ENCODE measurements around the gene ATP2B3.
"Not testable (repeated sequence)": the region's sequence is repeated elsewhere in the genome, so short reads cannot be mapped to it uniquely, and the experiment has no call there.

Gene ATP2B3

DNA sequence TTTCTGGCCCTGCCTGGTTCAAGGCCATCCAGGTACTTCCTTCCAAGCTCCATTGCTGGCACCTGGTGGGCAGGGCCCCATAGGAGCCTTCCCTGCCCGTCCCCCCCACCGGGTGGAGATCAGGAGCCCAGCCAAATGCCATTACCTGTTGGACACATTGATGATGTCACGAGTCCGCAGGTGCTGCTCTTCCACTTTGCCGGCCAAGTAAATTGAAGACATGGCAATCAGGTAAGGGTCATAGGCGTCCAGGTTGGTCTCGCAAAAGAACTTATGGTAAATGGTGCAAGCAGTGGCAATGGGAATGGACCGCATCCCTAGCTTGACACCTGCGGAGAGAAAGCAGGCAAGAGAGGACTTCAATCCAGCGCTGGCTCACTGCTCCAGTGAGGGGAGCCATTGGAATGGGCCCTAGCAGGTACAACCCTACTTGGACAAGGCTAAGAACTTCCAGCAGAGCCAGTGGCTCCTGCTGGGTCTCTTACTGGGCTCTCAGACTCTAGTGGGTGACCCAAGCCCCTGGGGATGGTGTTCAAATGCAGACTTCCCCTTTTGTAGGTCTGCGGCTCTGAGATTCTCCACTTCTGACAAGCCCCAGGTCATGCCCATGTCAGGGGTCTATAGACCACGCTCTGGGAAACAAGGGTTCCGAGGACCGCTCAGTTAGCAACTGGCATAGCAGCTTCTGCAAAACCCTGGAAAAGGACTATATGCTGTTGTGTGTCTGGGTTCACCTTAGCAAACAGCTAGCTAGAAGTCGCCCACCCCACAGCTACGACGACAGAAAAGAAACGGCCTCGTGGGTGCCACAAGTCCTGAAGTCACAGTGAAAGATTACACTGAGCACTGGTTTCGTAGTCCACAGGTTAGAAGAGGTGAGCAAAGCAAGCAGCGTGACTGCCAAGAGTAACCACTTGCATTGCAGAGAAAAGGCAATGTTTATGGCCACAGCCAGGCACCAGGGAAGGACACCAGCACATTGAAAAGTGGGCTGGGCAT lies 78.7 kb downstream of the ATP2B3 start:
- no peak for DNase-seq (ENCODE audit: low spot score)

DNA sequence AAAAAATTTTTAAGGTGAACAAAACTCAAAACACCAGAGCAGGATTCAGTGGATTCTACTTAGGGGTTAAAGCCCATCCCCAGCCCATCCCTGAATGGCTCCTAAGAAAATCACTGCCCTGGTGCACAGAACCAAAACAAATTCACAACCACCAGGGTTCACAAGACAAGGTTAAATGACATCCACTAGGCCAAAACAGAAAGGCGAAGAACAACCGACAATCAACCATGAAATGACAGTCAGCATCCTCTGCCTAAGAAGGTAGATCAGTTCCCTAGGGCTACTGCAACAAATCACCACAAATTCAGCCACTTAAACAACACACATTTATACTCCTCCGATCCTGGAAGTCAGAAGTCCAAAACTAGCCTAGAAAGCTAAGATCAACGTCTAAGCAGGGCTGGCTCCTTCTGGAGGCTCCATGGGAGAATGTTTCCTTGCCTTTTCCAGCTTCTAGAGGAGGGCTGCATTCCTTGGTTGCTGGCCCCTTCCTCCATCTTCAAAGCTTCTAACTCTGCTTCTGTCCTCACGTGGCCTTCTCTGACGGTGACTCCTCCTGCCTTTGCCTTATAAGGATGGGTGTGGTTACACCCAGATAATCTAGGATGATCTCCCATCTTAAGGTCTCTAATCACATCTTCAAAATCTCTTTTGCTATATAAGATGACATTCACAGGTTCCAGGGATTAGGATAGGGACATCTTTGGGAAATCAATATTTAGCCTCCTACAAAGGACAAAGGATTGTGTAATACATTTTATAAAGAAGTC lies 79.7 kb downstream of the ATP2B3 start:
- no peak for DNase-seq (ENCODE audit: low spot score)

DNA sequence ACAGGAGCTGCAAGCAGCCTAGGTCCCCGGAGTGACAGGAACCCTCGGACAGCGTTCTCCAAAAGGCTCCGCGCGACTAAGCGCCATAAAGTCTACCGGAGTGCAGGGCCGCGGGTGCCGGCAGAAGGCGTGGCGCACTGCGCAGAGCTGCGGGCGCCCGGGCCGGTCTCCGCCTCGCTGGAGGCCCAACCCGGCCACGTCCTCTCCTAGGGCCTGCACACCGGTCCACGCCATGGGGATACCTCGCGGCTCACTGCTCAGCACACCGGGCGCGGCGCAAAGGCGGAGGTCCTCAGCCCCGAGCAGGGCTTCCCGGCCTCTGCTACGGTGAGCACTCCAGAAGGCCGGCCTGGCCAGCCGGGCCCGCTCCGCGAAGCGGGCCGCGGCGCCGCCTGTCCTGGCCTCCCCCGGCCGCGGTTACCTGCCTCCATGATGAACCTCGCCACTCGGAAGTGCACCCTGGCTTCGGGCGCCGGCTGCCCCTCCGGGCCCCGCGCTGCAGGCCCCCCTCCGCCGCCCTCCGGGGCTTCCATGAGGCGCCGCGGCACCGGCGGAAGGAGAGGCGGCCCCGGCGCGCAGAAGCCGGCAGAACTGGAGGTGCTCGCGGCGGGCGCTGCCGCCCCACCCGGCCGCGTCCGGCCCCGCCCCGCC lies 81.2 kb downstream of the ATP2B3 start, which contains the start of gene CCNQ:
TSS of gene CCNQ (minus strand) at position 599 of the 651 bp plus-strand sequence. CDS start at position 533, 66 bp downstream.
- DNase-seq (ENCODE audit: low spot score) = peak; percentile 1

DNA sequence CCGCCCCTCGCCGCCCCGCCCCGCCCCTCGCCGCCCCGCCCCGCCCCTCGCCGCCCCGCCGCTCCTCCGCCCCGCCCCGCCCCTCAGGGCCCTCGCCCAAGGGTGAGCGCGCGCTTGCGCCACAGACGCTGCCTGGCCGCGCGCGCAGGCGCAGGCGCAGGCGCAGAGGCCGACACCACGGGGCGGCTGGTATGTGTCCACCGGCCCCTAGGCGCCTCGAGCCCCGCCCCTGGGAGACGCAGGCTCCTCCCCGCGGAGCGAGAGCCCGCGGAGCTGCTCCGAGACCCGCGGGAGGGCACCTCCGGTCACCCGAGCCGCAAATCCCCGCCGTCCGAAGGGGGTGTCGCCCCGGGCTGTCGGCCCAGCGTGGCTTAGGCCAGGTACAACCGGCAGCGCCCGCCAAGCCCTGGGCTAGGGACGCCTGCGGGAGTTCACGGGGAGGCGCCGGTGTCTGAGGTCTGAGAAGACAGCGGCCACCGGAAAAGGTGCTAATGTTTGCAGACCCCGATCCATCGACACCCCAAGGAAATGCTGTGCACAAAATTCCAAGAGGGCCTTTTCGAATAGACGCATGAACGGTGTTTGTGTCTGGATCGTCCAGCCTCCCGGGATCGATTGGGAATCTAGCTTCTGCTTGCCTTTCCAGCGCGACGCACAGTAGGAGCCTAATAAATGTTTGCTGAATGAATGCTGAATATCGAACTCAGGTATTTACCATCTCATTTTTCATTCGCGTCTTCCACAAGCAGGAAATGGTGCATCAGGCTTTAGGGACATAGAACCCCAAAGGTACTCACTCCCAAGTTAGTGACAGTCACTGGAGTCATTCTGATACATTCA lies 82.0 kb downstream of the ATP2B3 start:
- DNase-seq (ENCODE audit: low spot score) = peak; percentile 83

DNA sequence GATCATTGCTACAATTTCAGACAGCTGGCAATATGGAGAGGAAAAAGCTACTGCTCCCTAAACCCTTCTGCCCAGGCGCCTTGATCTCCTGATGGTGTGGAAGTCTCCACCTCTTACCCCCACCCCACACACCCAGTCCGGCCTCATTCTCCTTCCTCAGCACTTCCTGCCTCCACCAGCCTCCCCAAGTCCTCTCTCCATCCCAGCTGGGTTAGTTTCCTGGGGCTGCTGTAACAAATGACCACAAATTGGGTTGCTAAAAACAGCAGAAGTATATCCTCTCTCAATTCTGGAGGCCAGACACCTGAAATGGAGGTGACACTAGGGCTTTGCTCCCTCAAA lies 82.6 kb downstream of the ATP2B3 start:
- DNase-seq (ENCODE audit: low spot score) = no peak

DNA sequence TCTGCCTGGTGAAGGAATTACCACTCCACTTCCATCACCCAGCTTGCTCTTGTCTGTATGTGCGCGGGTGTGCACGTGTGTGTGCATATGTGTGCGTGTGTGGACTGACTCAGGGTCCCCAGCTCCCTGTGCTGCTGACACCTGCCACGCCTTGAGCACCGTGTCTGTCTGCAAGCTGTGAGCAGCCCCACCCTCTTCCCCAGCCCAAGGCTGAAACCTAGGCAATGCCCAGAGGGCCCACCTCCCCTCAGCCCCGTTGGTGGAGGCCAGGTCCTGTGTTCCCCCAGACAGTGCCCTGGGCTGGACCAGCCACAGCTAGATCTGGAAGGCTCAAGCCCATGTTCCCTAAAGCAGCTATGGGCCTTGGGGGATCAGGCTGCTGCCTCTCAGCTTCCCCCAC lies 83.5 kb downstream of the ATP2B3 start:
- no peak for DNase-seq (ENCODE audit: low spot score)

DNA sequence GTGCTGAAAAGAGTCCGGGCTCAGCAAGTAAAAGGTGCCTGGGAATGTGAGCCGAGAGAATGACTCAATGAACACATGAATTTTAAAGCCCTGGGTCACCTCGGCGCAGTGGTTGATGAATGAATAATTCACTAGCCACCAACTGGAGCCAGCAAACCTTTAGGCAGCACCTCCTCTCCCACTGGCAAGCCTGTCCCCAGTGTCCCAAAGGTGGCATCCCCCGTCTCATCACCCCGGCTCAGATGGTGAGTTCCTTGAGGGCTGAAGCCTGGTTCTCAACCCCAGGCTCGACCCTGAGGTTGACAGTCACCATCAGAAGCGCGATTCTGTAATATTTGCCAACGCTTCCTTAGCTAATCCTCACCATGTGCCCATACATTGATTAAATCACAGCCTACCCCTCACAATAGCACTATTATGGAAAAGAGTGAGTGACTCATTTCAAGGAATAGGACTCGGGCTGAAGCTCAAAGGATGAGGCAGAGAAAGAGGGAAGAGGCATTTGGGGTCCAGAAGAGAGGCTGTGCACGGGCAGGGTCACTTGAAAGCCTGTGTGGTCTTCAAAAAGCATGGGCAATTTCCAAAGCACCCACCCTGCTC lies 84.2 kb downstream of the ATP2B3 start:
- DNase-seq (ENCODE audit: low spot score) = no peak

- DNase-seq (ENCODE audit: low spot score) = no peak
Measured at GRCh38 chrX:153602601-153603000, 85.2 kb downstream of the ATP2B3 start.

DNA sequence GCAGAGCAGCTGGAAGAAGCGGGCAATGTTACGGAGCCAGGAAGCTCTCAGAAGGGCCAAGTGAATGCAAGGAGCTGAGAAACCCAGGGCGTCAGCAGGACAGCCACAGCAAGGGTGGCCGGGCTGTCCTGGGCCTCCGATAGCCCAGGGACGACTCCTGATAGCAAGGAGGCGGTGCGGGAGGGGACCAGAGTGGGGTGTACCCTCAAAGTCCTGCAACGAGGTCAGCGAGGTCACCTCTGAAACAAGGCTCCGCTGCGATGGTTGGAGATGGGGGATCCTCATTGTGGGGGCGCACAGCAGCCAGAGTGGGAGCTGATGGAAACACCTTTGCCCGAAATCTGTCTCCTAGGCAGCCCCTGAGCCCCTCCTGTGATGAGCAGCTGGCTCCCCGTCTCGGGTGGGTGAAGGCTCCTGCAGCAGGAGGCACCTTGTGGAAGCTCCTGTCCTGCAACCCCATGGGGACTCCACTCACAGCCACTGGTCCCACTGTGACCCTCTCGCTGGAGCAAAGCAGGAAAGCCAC lies 85.8 kb downstream of the ATP2B3 start:
- no peak for DNase-seq (ENCODE audit: low spot score)

- DNase-seq (ENCODE audit: low spot score) = not testable (repeated sequence)
Measured at GRCh38 chrX:153604666-153605380, 87.4 kb downstream of the ATP2B3 start.

- no peak for DNase-seq (ENCODE audit: low spot score)
Measured at GRCh38 chrX:153606503-153606902, 89.1 kb downstream of the ATP2B3 start.

- DNase-seq (ENCODE audit: low spot score) = no peak
Measured at GRCh38 chrX:153608376-153608775, 90.9 kb downstream of the ATP2B3 start.

GRCh38 chrX:153608806-153609205 lies 91.4 kb downstream of the ATP2B3 start:
- no peak for DNase-seq (ENCODE audit: low spot score)

DNA sequence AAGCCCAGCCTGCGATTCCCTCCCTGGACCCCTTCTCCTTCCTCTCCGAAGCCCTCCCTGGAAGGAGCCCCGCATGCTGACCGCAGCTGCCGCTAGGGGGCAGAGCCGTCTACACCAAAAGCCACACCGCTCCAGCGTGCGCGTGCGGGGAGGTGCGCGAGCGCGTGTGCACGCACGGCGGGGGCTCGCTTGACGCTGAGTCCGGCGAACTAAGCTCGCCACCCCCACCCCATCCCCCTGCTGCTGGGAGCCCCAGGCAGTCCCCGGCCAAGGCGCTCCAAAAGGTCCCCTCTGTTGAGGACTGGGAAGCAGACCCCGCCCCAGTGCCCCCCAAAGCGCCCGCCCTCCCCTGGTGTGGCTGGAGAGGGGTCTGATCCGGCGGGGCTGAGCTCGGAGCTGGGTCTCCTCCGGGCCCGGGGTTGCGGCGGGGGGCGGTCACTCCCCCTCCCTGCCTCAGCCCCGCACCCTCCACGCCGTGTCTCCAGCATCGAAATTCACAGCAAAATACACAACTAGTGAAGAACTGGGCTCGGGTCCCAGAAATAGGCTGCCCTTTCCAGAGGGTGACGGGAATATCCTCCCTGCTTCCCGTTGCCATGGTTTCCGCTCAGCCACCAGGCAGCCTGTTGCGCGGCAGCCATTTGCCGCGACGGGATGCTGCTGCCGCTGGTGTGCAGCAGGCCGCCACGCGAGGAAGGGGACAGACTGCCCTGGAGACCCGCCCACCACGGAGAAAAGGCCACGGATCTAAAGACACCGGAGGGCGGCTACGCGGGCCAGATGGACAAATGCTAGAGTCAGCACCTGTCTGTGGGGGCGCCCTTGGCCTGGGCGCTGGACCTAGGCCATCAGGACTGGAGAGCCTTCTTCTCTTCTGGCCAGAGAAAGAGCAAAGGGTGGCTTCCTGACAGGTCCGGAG lies 92.7 kb downstream of the ATP2B3 start:
- peak; percentile 26 for DNase-seq (ENCODE audit: low spot score)

- DNase-seq (ENCODE audit: low spot score) = no peak
Measured at GRCh38 chrX:153610836-153611213, 93.4 kb downstream of the ATP2B3 start.

DNA sequence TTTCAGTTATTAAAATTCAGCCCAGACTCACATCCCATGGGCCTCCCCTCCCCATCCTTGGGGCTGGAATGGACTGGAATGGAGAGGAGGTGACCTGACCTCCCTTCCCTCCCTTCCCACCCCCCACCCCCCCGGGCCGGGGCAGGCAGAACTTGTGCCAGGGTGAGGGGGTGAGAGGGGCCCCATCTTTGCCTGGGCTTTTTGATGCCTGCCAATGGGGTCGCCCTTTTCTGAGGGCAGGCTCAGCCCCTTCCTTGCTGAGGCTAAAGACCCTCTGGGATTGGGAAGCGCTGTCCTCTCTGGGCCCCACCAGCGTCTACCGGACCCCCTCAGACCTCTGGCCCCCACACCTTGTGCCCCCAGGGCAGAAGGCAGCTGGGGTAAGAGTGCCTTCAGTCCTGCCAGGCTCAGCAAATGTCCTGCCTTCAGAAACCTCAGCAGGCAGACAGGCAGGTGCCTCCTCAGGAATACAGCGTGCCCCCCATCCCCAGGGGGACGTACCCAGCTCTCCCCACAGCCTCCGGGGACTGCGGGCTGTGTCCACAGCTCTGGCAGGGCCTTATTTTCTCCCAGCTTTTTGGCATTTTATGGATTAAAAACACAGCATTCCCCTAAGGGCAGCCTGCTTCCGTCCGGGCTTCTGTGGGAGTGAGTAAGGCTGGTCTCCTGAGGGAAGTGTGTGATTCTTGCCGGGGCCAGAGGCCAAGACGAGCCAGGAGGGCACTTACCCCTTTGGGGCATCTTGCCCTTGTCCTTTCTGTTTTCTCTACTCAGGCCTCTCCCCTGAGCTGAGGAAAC lies 94.1 kb downstream of the ATP2B3 start:
- DNase-seq (ENCODE audit: low spot score) = no peak

GRCh38 chrX:153612413-153612812 lies 95.0 kb downstream of the ATP2B3 start:
- no peak for DNase-seq (ENCODE audit: low spot score)

DNA sequence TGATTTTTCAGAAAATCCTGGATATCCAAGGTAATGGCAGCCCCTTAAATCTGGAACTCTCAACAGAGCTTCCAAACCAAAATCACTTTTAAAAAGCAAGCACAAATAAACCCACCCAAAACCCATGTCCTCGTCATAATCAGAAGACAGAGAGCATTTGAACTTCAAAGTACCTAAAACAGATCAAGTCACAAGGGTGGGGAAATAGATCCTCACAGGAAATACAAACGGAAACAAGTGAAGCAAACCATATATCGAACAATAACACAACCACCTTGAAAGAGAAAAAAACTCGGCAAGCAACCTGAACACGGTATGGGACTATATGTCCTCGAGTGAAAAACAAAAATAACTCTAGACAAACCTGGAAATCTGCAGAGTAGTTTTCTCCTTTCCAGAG lies 97.4 kb downstream of the ATP2B3 start:
- no peak for DNase-seq (ENCODE audit: low spot score)

Data from LoVo (cell line).